ENCODE measurements around the gene SPX.

The SPX gene

DNA sequence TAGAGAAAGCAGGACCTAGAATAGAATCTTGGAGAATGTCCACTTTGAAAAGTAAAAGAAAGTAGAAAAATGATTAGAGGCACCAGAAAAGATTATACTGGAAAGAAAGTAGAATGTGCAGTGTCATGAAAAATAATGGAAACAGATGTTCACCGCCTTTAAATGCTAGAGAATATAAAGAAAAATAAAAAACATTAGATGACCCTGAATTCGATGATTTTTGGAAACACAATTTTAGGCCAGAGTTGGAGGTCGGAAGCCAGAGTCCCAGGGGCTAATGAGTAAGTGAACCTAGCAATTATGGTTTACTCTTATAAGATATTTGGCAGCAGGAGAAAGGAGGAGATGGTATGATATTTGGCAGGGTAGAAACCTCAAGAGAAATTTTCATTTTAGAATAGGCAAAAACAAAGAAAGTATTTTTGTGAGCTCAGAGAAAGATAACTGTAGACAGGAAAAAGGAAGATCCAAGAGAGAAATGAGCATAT is 40.9 kb downstream of the SPX start:
- no peak for TF ChIP-seq CTCF (IDR thresholded peaks at IDR 0.05; ENCODE audit: insufficient read depth, low read depth, low read length, missing control alignments)
- no peak for DNase-seq (ENCODE audit: low read depth)
- no peak overlapping the region for H3K4me3 ChIP-seq (ENCODE audit: low read depth, low read length)

DNA sequence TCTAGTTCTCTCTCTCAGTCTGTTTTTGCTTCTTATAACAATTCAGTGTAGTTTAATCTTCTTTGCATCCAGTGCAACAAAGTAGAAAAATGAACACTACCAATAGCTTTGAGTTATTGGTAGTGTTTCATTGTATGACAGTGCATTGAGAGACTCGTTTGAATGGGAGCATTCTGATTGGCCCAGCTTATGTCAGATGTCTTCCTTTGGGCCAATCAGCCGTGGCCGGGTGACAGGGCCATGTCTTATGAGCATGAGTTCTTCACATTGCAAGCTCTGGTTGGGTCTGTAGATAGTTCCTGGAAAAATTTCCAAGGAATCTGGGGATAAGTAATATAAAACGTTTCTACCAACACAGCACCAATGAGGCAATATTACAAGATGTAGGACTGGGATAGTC is 42.0 kb downstream of the SPX start:
- H3K4me3 ChIP-seq (ENCODE audit: low read depth, low read length), result no peak overlapping the region
- peak; percentile 1 for DNase-seq (ENCODE audit: low read depth)
- TF ChIP-seq CTCF (IDR thresholded peaks at IDR 0.05; ENCODE audit: insufficient read depth, low read depth, low read length, missing control alignments), result no peak

- no peak for TF ChIP-seq CTCF (IDR thresholded peaks at IDR 0.05; ENCODE audit: insufficient read depth, low read depth, low read length, missing control alignments)
- H3K4me3 ChIP-seq (ENCODE audit: low read depth, low read length), result no peak overlapping the region
- no peak for DNase-seq (ENCODE audit: low read depth)
Observed at GRCh38 chr12:21571046-21571445, 45.0 kb downstream of the SPX start.

DNA sequence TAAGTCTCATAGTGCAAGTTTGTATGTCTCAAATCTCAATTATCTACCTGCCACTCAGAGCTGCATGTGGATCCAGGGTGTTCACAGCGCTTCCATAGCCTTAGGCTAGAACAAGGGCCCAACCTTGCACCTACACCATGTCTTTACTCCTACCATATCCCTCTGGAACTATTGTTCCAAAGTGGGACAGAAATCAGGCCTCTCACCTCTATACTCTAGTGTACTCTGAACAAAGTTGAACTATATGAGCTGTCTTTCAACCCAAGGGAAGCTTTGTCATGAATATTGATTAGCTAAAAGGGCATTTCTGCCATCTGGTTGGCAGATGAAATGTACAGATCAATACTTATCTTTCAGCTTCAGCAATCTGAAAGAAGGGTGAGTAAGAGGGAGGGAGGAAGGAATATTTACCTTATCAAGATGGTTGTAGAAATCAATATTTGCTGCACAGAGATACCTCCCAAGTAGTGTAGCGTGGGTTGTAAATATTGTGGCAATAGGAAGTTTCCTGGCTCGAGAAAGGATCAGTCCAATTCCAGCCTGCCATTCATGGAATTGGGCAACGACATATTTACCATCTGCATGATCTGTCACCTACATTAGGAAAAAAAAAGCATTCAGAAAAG is 47.8 kb downstream of the SPX start:
- no peak for TF ChIP-seq CTCF (IDR thresholded peaks at IDR 0.05; ENCODE audit: insufficient read depth, low read depth, low read length, missing control alignments)
- no peak for DNase-seq (ENCODE audit: low read depth)
- no peak overlapping the region for H3K4me3 ChIP-seq (ENCODE audit: low read depth, low read length)

DNA sequence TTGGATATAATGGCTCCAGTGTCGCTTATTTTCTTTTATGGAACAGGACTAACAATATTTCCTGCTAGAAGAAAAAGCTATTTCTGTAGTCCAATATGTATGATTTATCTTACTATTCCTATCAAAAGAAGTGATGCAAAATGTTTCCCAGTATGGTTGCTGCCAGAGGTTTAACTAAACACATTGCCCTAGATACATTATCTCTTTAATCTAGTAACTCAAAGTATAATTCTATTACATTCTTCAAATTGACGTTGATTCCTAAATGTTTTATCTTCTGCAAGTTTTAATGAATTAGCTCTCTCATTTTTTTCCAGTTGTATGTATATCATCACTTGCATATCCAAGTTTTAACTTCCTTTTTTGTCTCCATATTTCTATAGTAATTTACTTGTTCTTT is 50.3 kb downstream of the SPX start:
- no peak for DNase-seq (ENCODE audit: low read depth)
- TF ChIP-seq CTCF (IDR thresholded peaks at IDR 0.05; ENCODE audit: insufficient read depth, low read depth, low read length, missing control alignments), result no peak
- H3K4me3 ChIP-seq (ENCODE audit: low read depth, low read length), result no peak overlapping the region

GRCh38 chr12:21577516-21577915 is 51.4 kb downstream of the SPX start:
- no peak overlapping the region for H3K4me3 ChIP-seq (ENCODE audit: low read depth, low read length)
- no peak for DNase-seq (ENCODE audit: low read depth)
- no peak for TF ChIP-seq CTCF (IDR thresholded peaks at IDR 0.05; ENCODE audit: insufficient read depth, low read depth, low read length, missing control alignments)
